Progenitor cell of endocrine pancreas (in vitro differentiated cells): ENCODE results near the gene PLXNA1. TPM values are rescaled to one million over a fixed set of nuclear protein-coding genes. Genes with fewer than 3 reads are reported as not detected.

Experiments
- DNase-seq: peaks from one replicate; pipeline ENCODE4 v3.0.0; 2021; ENCODE audit warnings: low spot score; ENCODE audit not compliant: unreplicated experiment
- H3K27ac Mint-ChIP-seq: 2 replicates; pipeline ENCODE4 v1.8.0; 2021; ENCODE audit warnings: mild to moderate bottlenecking, moderate library complexity, mixed read lengths
- H3K27me3 Mint-ChIP-seq: 2 replicates; pipeline ENCODE4 v1.8.0; 2021; ENCODE audit warnings: mixed read lengths
- H3K36me3 Mint-ChIP-seq: 2 replicates; pipeline ENCODE4 v1.8.0; 2022; ENCODE audit warnings: mixed read lengths; ENCODE audit not compliant: insufficient read depth
- H3K4me1 Mint-ChIP-seq: 2 replicates; pipeline ENCODE4 v1.8.0; 2021; ENCODE audit warnings: low read depth, mixed read lengths
- H3K4me3 Mint-ChIP-seq: 2 replicates; pipeline ENCODE4 v1.8.0; 2021; ENCODE audit warnings: low read depth, mild to moderate bottlenecking, moderate library complexity, mixed read lengths
- H3K9me3 Mint-ChIP-seq: 2 replicates; pipeline ENCODE4 v1.8.0; 2021; ENCODE audit warnings: low read depth, mixed read lengths
- total RNA-seq: library from RNA; stranded (reverse); gene quantifications from 2 replicates; pipeline ENCODE4 v1.2.1, GENCODE V29; 2021
- TF ChIP-seq, protein P1 (sequence below): fragments of 200-600 bp; sonication (generic); IDR thresholded peaks from one replicate; pipeline ENCODE4 v1.5.0; 2021; ENCODE audit warnings: antibody characterized with exemption, mild to moderate bottlenecking; ENCODE audit not compliant: unreplicated experiment

PLXNA1 gene
- total RNA-seq, 1 donor from 2014 or later: 104 TPM

DNA sequence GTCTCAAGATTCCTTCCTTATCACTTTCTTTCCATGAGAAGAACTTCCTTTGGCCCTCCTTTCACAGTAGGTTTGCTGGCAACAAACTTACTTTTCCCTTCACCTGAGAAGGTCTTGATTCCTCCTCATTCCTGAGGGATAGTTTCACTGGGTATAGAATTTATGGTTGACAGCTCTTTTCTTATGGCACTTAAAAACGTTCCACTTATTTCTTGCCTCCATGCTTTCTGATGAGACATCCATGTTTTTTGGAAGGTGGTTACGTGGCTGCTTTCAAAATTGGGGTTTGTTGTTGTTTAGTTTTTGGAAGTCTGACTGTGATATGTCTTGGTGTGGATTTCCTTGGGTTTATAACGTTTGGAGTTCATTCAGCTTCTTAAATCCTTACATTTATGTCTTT, 8.2 kb upstream of the PLXNA1 start:
- H3K27ac Mint-ChIP-seq: no peak overlapping the region
- no peak overlapping the region for H3K4me3 Mint-ChIP-seq
- TF ChIP-seq, protein P1, sequence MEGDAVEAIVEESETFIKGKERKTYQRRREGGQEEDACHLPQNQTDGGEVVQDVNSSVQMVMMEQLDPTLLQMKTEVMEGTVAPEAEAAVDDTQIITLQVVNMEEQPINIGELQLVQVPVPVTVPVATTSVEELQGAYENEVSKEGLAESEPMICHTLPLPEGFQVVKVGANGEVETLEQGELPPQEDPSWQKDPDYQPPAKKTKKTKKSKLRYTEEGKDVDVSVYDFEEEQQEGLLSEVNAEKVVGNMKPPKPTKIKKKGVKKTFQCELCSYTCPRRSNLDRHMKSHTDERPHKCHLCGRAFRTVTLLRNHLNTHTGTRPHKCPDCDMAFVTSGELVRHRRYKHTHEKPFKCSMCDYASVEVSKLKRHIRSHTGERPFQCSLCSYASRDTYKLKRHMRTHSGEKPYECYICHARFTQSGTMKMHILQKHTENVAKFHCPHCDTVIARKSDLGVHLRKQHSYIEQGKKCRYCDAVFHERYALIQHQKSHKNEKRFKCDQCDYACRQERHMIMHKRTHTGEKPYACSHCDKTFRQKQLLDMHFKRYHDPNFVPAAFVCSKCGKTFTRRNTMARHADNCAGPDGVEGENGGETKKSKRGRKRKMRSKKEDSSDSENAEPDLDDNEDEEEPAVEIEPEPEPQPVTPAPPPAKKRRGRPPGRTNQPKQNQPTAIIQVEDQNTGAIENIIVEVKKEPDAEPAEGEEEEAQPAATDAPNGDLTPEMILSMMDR: no peak
- peaks cover 5% of the 10 kb centered on the region for H3K36me3 Mint-ChIP-seq
- peaks cover 9% of the 10 kb centered on the region for H3K27me3 Mint-ChIP-seq
- H3K4me1 Mint-ChIP-seq: peaks cover 2% of the 10 kb centered on the region
- no peak for DNase-seq
- H3K9me3 Mint-ChIP-seq: peaks cover 15% of the 10 kb centered on the region

- Mint-ChIP-seq H3K4me1 (no peaks in the 10 kb centered on the region), H3K36me3 (peaks cover 5% of the 10 kb centered on the region), H3K4me3 (no peak overlapping the region), H3K27ac (no peak overlapping the region), H3K9me3 (peaks cover 15% of the 10 kb centered on the region), H3K27me3 (peaks cover 20% of the 10 kb centered on the region)
- TF ChIP-seq, protein P1: no peak
- no peak for DNase-seq
These were observed 6.0 kb upstream of the PLXNA1 start for GRCh38 chr3:126976906-126977305.

GRCh38 chr3:126977821-126978220, 5.1 kb upstream of the PLXNA1 start:
- TF ChIP-seq, protein P1: no peak
- Mint-ChIP-seq H3K4me1 (no peaks in the 10 kb centered on the region), H3K9me3 (peaks cover 15% of the 10 kb centered on the region), H3K27ac (no peak overlapping the region), H3K4me3 (no peak overlapping the region), H3K27me3 (peaks cover 23% of the 10 kb centered on the region), H3K36me3 (peaks cover 5% of the 10 kb centered on the region)
- no peak for DNase-seq

DNA sequence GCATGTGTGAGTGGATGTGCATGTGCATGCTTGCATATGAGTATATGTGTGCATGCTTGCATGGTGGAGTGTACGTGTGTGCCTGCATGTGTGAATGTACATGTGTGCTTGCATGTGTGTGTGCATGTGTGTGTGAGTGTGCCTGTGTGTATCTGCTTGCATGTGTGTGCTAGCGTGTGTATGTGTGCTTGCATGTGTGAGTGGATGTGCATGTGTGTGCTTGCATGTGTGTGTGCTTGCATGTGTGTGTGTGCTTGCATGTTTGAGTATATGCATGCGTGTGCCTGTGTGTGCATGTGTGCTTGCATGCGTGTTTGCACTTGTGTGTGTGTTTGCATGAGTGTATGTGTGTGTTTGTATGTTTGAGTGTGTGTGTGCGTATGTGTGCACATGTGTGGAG, 4.6 kb upstream of the PLXNA1 start:
- H3K4me3 Mint-ChIP-seq: no peak overlapping the region
- no peaks in the 10 kb centered on the region for H3K4me1 Mint-ChIP-seq
- no peak overlapping the region for H3K27ac Mint-ChIP-seq
- H3K27me3 Mint-ChIP-seq: peaks cover 23% of the 10 kb centered on the region
- peaks cover 5% of the 10 kb centered on the region for H3K36me3 Mint-ChIP-seq
- DNase-seq: no peak
- peaks cover 15% of the 10 kb centered on the region for H3K9me3 Mint-ChIP-seq
- TF ChIP-seq, protein P1: no peak

DNA sequence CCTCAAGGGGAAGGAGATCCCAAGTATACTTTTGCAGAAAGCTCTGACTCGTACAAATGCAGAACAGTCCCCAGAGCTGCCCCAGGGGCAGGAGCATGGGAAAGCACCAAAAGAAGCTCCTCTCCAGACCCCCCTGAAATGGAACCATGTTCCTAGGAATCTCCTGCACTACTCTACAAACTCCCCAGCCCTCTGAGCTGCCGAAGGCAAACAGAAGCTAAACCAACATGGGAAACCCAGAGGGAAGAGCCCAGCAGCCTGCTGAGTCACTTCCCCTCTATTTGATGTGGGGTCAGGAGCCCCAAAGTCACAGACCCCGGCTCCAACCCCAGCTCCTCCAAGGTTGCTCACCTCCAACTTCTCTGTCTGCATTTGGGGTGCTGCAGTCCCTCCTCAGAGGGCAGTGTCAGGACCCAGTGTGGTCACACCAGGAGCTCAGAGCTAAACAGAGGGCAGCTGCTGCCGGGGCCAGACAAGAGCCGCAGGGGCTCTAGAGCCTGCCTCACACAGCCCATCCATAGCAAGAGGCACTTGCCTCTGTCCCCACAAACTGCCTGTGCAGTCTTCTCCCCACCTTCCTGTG, 3.8 kb upstream of the PLXNA1 start:
- H3K27ac Mint-ChIP-seq: no peak overlapping the region

More for the DNA sequence above, 3.8 kb upstream of the PLXNA1 start:
- TF ChIP-seq, protein P1: no peak
- H3K27me3 Mint-ChIP-seq: peaks cover 23% of the 10 kb centered on the region
- H3K36me3 Mint-ChIP-seq: peaks cover 5% of the 10 kb centered on the region
- no peaks in the 10 kb centered on the region for H3K4me1 Mint-ChIP-seq
- H3K4me3 Mint-ChIP-seq: no peak overlapping the region
- peaks cover 13% of the 10 kb centered on the region for H3K9me3 Mint-ChIP-seq
- DNase-seq: no peak
